ENCODE results near the gene PHF8. TPM values are rescaled to one million over a fixed set of nuclear protein-coding genes. Genes with fewer than 3 reads are reported as not detected.

PHF8 gene
- polyA plus RNA-seq, 3 donors: 10.5 to 20.3 (median 11.9) TPM

GRCh38 chrX:54030329-54030728 lies 13.9 kb downstream of the PHF8 start:
- Histone ChIP-seq H3K4me2 (replicated peaks; ENCODE audit: extremely low read depth, low read length, poor library complexity, severe bottlenecking) (no peak overlapping the region), H3K36me3 (replicated peaks in 1 of 2; ENCODE audit: control insufficient read depth in 1 of 2, insufficient read depth in 2 of 2, low read length in 2 of 2) (peaks cover 58 to 100% of the 10 kb centered on the region in 2 donors), H3K9me3 (replicated peaks in 1 of 2; ENCODE audit: control insufficient read depth in 1 of 2, insufficient read depth in 1 of 2, low read length in 2 of 2) (no peaks in the 10 kb centered on the region), H3K4me1 (ENCODE audit: control insufficient read depth in 1 of 2, insufficient read depth in 2 of 2, low read length in 2 of 2) (no peaks in the 10 kb centered on the region), H3K79me2 (ENCODE audit: insufficient read depth, low read length) (no peaks in the 10 kb centered on the region), H4K20me1 (ENCODE audit: insufficient read depth, low read length) (peaks cover 4% of the 10 kb centered on the region), H3K9ac (ENCODE audit: insufficient read depth, low read length, poor library complexity, severe bottlenecking) (no peak overlapping the region), H3K4me3 (replicated peaks in 1 of 3; ENCODE audit: low read depth in 2 of 3, low read length in 3 of 3) (no peak overlapping the region), H2AFZ (ENCODE audit: insufficient read depth, low read depth, low read length, poor library complexity, severe bottlenecking) (no peak overlapping the region), H3K27ac (ENCODE audit: low read depth in 1 of 2, low read length in 2 of 2) (no peak overlapping the region), H3K27me3 (ENCODE audit: control insufficient read depth in 2 of 2, insufficient read depth in 2 of 2, low read length in 2 of 2) (no peaks in the 10 kb centered on the region)
- no peak for DNase-seq
- no peak for TF ChIP-seq CTCF (IDR thresholded peaks at IDR 0.05)
- Mint-ChIP-seq H3K4me1 (peaks cover 1% of the 10 kb centered on the region), H3K27ac (no peak overlapping the region), H3K4me3 (no peak overlapping the region), H3K36me3 (peaks cover 82% of the 10 kb centered on the region in 2 donors), H3K27me3 (ENCODE audit: low read depth in 3 of 3) (peaks cover 0 to 4% (median 0%) of the 10 kb centered on the region in 3 donors), H3K9me3 (peaks cover 0 to 5% (median 0%) of the 10 kb centered on the region in 7 donors)
- intact Hi-C loops (cut with micrococcal nuclease): no loop called here
- no CpG with 5 or more reads among the region's 4 CpGs for WGBS (ENCODE audit: insufficient coverage)

GRCh38 chrX:54029529-54030143 lies 14.6 kb downstream of the PHF8 start:
- Histone ChIP-seq H3K79me2 (ENCODE audit: insufficient read depth, low read length) (no peaks in the 10 kb centered on the region), H3K27ac (ENCODE audit: low read depth in 1 of 2, low read length in 2 of 2) (no peak overlapping the region), H2AFZ (ENCODE audit: insufficient read depth, low read depth, low read length, poor library complexity, severe bottlenecking) (no peak overlapping the region), H3K36me3 (replicated peaks in 1 of 2; ENCODE audit: control insufficient read depth in 1 of 2, insufficient read depth in 2 of 2, low read length in 2 of 2) (peaks cover 58 to 97% of the 10 kb centered on the region in 2 donors), H3K4me3 (replicated peaks in 1 of 3; ENCODE audit: low read depth in 2 of 3, low read length in 3 of 3) (no peak overlapping the region), H3K9me3 (replicated peaks in 1 of 2; ENCODE audit: control insufficient read depth in 1 of 2, insufficient read depth in 1 of 2, low read length in 2 of 2) (no peaks in the 10 kb centered on the region), H3K9ac (ENCODE audit: insufficient read depth, low read length, poor library complexity, severe bottlenecking) (no peak overlapping the region), H4K20me1 (ENCODE audit: insufficient read depth, low read length) (peaks cover 4% of the 10 kb centered on the region), H3K4me2 (replicated peaks; ENCODE audit: extremely low read depth, low read length, poor library complexity, severe bottlenecking) (no peak overlapping the region), H3K4me1 (ENCODE audit: control insufficient read depth in 1 of 2, insufficient read depth in 2 of 2, low read length in 2 of 2) (no peaks in the 10 kb centered on the region), H3K27me3 (ENCODE audit: control insufficient read depth in 2 of 2, insufficient read depth in 2 of 2, low read length in 2 of 2) (no peaks in the 10 kb centered on the region)
- no peak overlapping the region for H3K4me3 Mint-ChIP-seq
- DNase-seq: no peak
- H3K4me1 Mint-ChIP-seq: peaks cover 1% of the 10 kb centered on the region
- 100% methylated on average over 4 of the region's 10 CpGs for WGBS (ENCODE audit: insufficient coverage)
- peak overlapping the region in 1 of 7 donors; percentile 26 for H3K27ac Mint-ChIP-seq
- peaks cover 0 to 4% (median 0%) of the 10 kb centered on the region in 3 donors for H3K27me3 Mint-ChIP-seq (ENCODE audit: low read depth in 3 of 3)
- H3K36me3 Mint-ChIP-seq: peaks cover 78 to 79% of the 10 kb centered on the region in 2 donors
- intact Hi-C loops (cut with micrococcal nuclease): no loop called here
- no peak for TF ChIP-seq CTCF (IDR thresholded peaks at IDR 0.05)
- peaks cover 0 to 5% (median 0%) of the 10 kb centered on the region in 7 donors for H3K9me3 Mint-ChIP-seq

All from CD14-positive monocyte (primary cell).